Upper lobe of left lung (tissue), 6 donors: ENCODE data around the gene MDK. TPM values are rescaled to one million over a fixed set of nuclear protein-coding genes. Genes with fewer than 3 reads are reported as not detected.

Source experiments
- ATAC-seq, 2 donors: fragments of 200-7000 bp; cut with Tn5 transposase; one replicate each; pipeline ENCODE4 v1.9.1; 2022; ENCODE audit warnings: mild to moderate bottlenecking in 2 of 2, moderate library complexity in 2 of 2; ENCODE audit not compliant: low FRiP score in 2 of 2
- DNase-seq, 2 donors: peaks; one replicate each; pipeline ENCODE4 v3.0.0-alpha.2; 2019 to 2020
- H3K27ac ChIP-seq, 4 donors: fragments of 200-600 bp; sonication (generic); one replicate each; pipeline ENCODE4 v1.5.1; 2016 to 2019
- H3K27me3 ChIP-seq, 4 donors: fragments of 200-600 bp; sonication (generic); one replicate each; pipeline ENCODE4 v1.5.1; 2017 to 2019
- H3K36me3 ChIP-seq, 4 donors: fragments of 200-600 bp; sonication (generic); one replicate each; pipeline ENCODE4 v1.5.1; 2016 to 2019
- H3K4me1 ChIP-seq, 4 donors: fragments of 200-600 bp; sonication (generic); one replicate each; pipeline ENCODE4 v1.5.1; 2018 to 2019
- H3K4me3 ChIP-seq, 4 donors: fragments of 200-600 bp; sonication (generic); one replicate each; pipeline ENCODE4 v1.5.1; 2017 to 2019; ENCODE audit warnings: mild to moderate bottlenecking in 2 of 4, moderate library complexity in 1 of 4
- H3K9me3 ChIP-seq, 4 donors: fragments of 200-600 bp; sonication (generic); one replicate each; pipeline ENCODE4 v1.5.1; 2018 to 2019
- EP300 ChIP-seq, 4 donors: sonication (generic); formaldehyde crosslinking; IDR thresholded peaks; one replicate each; pipeline ENCODE4 v1.5.1; 2017; ENCODE audit warnings: antibody characterized with exemption in 4 of 4, control low read depth in 2 of 4
- POLR2A ChIP-seq, 4 donors: fragments of 450-650 bp; IDR thresholded peaks; one replicate each; pipeline ENCODE4 v1.5.1; 2016 to 2017; ENCODE audit warnings: antibody characterized with exemption in 4 of 4, mild to moderate bottlenecking in 2 of 4
- POLR2AphosphoS5 ChIP-seq, 2 donors: sonication (generic); formaldehyde crosslinking; IDR thresholded peaks; one replicate each; pipeline ENCODE4 v1.5.1; 2017; ENCODE audit warnings: antibody characterized with exemption in 2 of 2
- WGBS, 2 donors: methylation state at CpG; one replicate each; pipeline ENCODE4 v1.1.5; 2017 to 2018; 5-methylcytosine and 5-hydroxymethylcytosine counted together
- total RNA-seq, 6 donors: library from RNA; depleted of rRNA in 4 of 6; stranded (reverse); fragments of >200 nt in 4 of 6; gene quantifications; one replicate each; pipeline versions ENCODE4 v1.1.0 to v1.2.1, GENCODE V29; 2016 to 2021
- TF ChIP-seq, protein P1 (sequence below), 6 experiments: fragments of 450-650 bp in 4 of 6; fragments of 200-600 bp in 2 of 6; sonication (generic) in 2 of 6; IDR thresholded peaks; one replicate each; pipeline ENCODE4 v1.5.1; 2016 to 2019; ENCODE audit warnings: antibody characterized with exemption in 6 of 6
- donor health status: DM: no; HTN: no; CAD: no; lungs with moderate emphysema.
- donor health status: DM: no; HTN: yes; CAD: no; lungs with severe emphysema.

MDK gene
- total RNA-seq, 6 donors from 2014 or later, result 14.3 to 44.8 (median 34.1) TPM; not detected in 1

GRCh38 chr11:46373787-46374740 is 7.4 kb upstream of the MDK start:
- Histone ChIP-seq H3K27ac (no peak overlapping the region), H3K36me3 (peaks cover 6 to 89% (median 76%) of the 10 kb centered on the region in 4 donors), H3K27me3 (no peaks in the 10 kb centered on the region), H3K4me3 (no peak overlapping the region), H3K4me1 (peaks cover 0 to 14% (median 5%) of the 10 kb centered on the region in 4 donors), H3K9me3 (no peaks in the 10 kb centered on the region)
- no peak for TF ChIP-seq EP300 (IDR thresholded peaks at IDR 0.05)
- no peak for TF ChIP-seq POLR2A (IDR thresholded peaks at IDR 0.05)
- TF ChIP-seq, protein P1, sequence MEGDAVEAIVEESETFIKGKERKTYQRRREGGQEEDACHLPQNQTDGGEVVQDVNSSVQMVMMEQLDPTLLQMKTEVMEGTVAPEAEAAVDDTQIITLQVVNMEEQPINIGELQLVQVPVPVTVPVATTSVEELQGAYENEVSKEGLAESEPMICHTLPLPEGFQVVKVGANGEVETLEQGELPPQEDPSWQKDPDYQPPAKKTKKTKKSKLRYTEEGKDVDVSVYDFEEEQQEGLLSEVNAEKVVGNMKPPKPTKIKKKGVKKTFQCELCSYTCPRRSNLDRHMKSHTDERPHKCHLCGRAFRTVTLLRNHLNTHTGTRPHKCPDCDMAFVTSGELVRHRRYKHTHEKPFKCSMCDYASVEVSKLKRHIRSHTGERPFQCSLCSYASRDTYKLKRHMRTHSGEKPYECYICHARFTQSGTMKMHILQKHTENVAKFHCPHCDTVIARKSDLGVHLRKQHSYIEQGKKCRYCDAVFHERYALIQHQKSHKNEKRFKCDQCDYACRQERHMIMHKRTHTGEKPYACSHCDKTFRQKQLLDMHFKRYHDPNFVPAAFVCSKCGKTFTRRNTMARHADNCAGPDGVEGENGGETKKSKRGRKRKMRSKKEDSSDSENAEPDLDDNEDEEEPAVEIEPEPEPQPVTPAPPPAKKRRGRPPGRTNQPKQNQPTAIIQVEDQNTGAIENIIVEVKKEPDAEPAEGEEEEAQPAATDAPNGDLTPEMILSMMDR (IDR thresholded peaks at IDR 0.05), result no peak
- TF ChIP-seq POLR2AphosphoS5 (IDR thresholded peaks at IDR 0.05), result no peak
- WGBS, 2 donors, result 95 to 96% methylated on average over 17 to 30 of the region's 30 CpGs
- DNase-seq (peak in 1 of 2 donors; percentile 49), ATAC-seq (no peak)

- no peak for ATAC-seq
- TF ChIP-seq POLR2A (IDR thresholded peaks at IDR 0.05), result no peak
- TF ChIP-seq POLR2AphosphoS5 (IDR thresholded peaks at IDR 0.05), result no peak
- TF ChIP-seq, protein P1 (IDR thresholded peaks at IDR 0.05), result no peak
- TF ChIP-seq EP300 (IDR thresholded peaks at IDR 0.05), result no peak
- peak in 1 of 2 donors; percentile 57 for DNase-seq
- H3K4me1 ChIP-seq, result peaks cover 3 to 16% (median 9%) of the 10 kb centered on the region in 4 donors
- no peaks in the 10 kb centered on the region for H3K9me3 ChIP-seq
- WGBS, 2 donors, result 85 to 91% methylated on average over 14 to 15 of the region's 15 CpGs
- H3K4me3 ChIP-seq, result no peak overlapping the region
- H3K36me3 ChIP-seq, result peaks cover 6 to 85% (median 74%) of the 10 kb centered on the region in 4 donors
- H3K27me3 ChIP-seq, result no peaks in the 10 kb centered on the region
- no peak overlapping the region for H3K27ac ChIP-seq
These were observed 6.7 kb upstream of the MDK start for GRCh38 chr11:46374815-46375214.

GRCh38 chr11:46375392-46376101 is 5.9 kb upstream of the MDK start:
- ATAC-seq (no peak), DNase-seq (peak in 1 of 2 donors; percentile 80)
- 98% methylated on average over 16 to 38 of the region's 38 CpGs for WGBS, 2 donors
- peaks cover 6 to 78% (median 66%) of the 10 kb centered on the region in 4 donors for H3K36me3 ChIP-seq
- no peak for TF ChIP-seq POLR2AphosphoS5 (IDR thresholded peaks at IDR 0.05)
- TF ChIP-seq, protein P1 (IDR thresholded peaks at IDR 0.05), result no peak
- TF ChIP-seq POLR2A (IDR thresholded peaks at IDR 0.05), result no peak
- no peak for TF ChIP-seq EP300 (IDR thresholded peaks at IDR 0.05)
- H3K9me3 ChIP-seq, result no peaks in the 10 kb centered on the region
- H3K27ac ChIP-seq, result no peak overlapping the region
- peaks cover 9 to 17% (median 12%) of the 10 kb centered on the region in 4 donors for H3K4me1 ChIP-seq
- H3K4me3 ChIP-seq, result no peak overlapping the region
- H3K27me3 ChIP-seq, result no peaks in the 10 kb centered on the region

GRCh38 chr11:46376258-46377050 is 5.0 kb upstream of the MDK start:
- WGBS, 2 donors, result 92 to 93% methylated on average over 10 to 19 of the region's 19 CpGs
- ATAC-seq, result no peak
- H3K27ac ChIP-seq, result no peak overlapping the region
- H3K9me3 ChIP-seq, result no peaks in the 10 kb centered on the region
- no peak for TF ChIP-seq POLR2A (IDR thresholded peaks at IDR 0.05)
- no peak for TF ChIP-seq EP300 (IDR thresholded peaks at IDR 0.05)
- TF ChIP-seq, protein P1 (IDR thresholded peaks at IDR 0.05), result no peak
- no peak for TF ChIP-seq POLR2AphosphoS5 (IDR thresholded peaks at IDR 0.05)
- peaks cover 6 to 70% (median 57%) of the 10 kb centered on the region in 4 donors for H3K36me3 ChIP-seq
- H3K4me1 ChIP-seq, result peaks cover 9 to 22% (median 16%) of the 10 kb centered on the region in 4 donors
- no peaks in the 10 kb centered on the region for H3K27me3 ChIP-seq
- H3K4me3 ChIP-seq, result no peak overlapping the region
- no peak for DNase-seq
